H1 (cell line): ENCODE data around the gene TERC. TPM values are rescaled to one million over a fixed set of nuclear protein-coding genes. Genes with fewer than 3 reads are reported as not detected.

Source experiments
- CTCF ChIA-PET: fragments of 300-600 bp; sonication (Branson Sonifier 250); formaldehyde crosslinking; loops from one replicate; lab custom pipeline; 2021; ENCODE audit not compliant: partially characterized antibody; lab: Charles Lee
- POLR2A ChIA-PET: fragments of 300-600 bp; sonication (Branson Sonifier 250); formaldehyde crosslinking; loops from one replicate; lab custom pipeline; 2021; ENCODE audit warnings: inconsistent platforms; ENCODE audit not compliant: partially characterized antibody; lab: Charles Lee
- DNase-seq, 2 experiments: peaks; one replicate each; pipeline versions ENCODE4 v3.0.0 to v3.0.0-alpha.2; 2010 to 2022; ENCODE audit warnings: low spot score in 2 of 2, low read depth in 1 of 2, mixed read lengths in 1 of 2
- FAIRE-seq: peaks from 2 replicates; lab custom pipeline; 2011; peaks lifted over from hg19 to GRCh38; lab: Jason Lieb, UNC
- H2AFZ ChIP-seq: 2 replicates; pipeline ENCODE4 v1.8.1; 2012; ENCODE audit warnings: low read length, inconsistent platforms
- H2AK5ac ChIP-seq: 2 replicates; pipeline ENCODE4 v1.6.1; 2013; ENCODE audit warnings: low read depth, low read length
- H2BK120ac ChIP-seq: replicated peaks from 2 replicates; pipeline ENCODE3; 2013; ENCODE audit warnings: low read depth, low read length, inconsistent platforms
- H2BK12ac ChIP-seq: 2 replicates; pipeline ENCODE4 v1.6.1; 2013; ENCODE audit warnings: low read depth, low read length
- H2BK15ac ChIP-seq: 2 replicates; pipeline ENCODE4 v1.6.1; 2013; ENCODE audit warnings: low read length
- H2BK20ac ChIP-seq: 2 replicates; pipeline ENCODE4 v1.6.1; 2013; ENCODE audit warnings: low read length
- H2BK5ac ChIP-seq: 2 replicates; pipeline ENCODE4 v1.6.1; 2013; ENCODE audit warnings: low read depth, low read length
- H3K14ac ChIP-seq: 2 replicates; pipeline ENCODE4 v1.6.1; 2013; ENCODE audit warnings: inconsistent platforms; ENCODE audit not compliant: insufficient read length
- H3K18ac ChIP-seq: 2 replicates; pipeline ENCODE4 v1.6.1; 2013; ENCODE audit warnings: low read length; ENCODE audit errors: extremely low read depth
- H3K23ac ChIP-seq: 2 replicates; pipeline ENCODE4 v1.6.1; 2013; ENCODE audit warnings: inconsistent platforms; ENCODE audit not compliant: insufficient read length
- H3K23me2 ChIP-seq: 2 replicates; pipeline ENCODE4 v1.6.1; 2013; ENCODE audit warnings: low read depth, low read length
- H3K27ac ChIP-seq: 2 replicates; pipeline ENCODE4 v1.6.1; 2011; ENCODE audit warnings: low read depth, low read length, inconsistent platforms
- H3K27me3 ChIP-seq, 4 experiments: replicated peaks in 1 of 4; 1 replicate in 1 of 4; 2 replicates in 3 of 4; pipeline versions ENCODE4 v1.6.1 to v1.8.1; 2011 to 2013; ENCODE audit warnings: low read length in 3 of 4, mild to moderate bottlenecking in 3 of 4, inconsistent platforms in 2 of 4, mixed read lengths in 2 of 4, moderate library complexity in 1 of 4; ENCODE audit not compliant: control insufficient read depth in 3 of 4, insufficient read depth in 3 of 4; ENCODE audit errors: extremely low read depth in 1 of 4
- H3K36me3 ChIP-seq, 4 experiments: 2 replicates each; pipeline versions ENCODE4 v1.6.1 to v1.8.1; 2011 to 2013; ENCODE audit warnings: mild to moderate bottlenecking in 4 of 4, low read length in 3 of 4, moderate library complexity in 2 of 4, control low read depth in 1 of 4, inconsistent platforms in 1 of 4; ENCODE audit not compliant: insufficient read depth in 4 of 4, control insufficient read depth in 2 of 4
- H3K4ac ChIP-seq: replicated peaks from 2 replicates; pipeline ENCODE3; 2013; ENCODE audit warnings: low read length, low read depth, mixed read lengths, inconsistent platforms; ENCODE audit not compliant: insufficient read length
- H3K4me1 ChIP-seq, 4 experiments: replicated peaks in 1 of 4; 1 replicate in 1 of 4; 2 replicates in 3 of 4; pipeline versions ENCODE4 v1.6.1 to v1.8.1; 2011 to 2013; ENCODE audit warnings: low read length in 3 of 4, inconsistent platforms in 2 of 4, mixed read lengths in 1 of 4; ENCODE audit not compliant: insufficient read depth in 4 of 4, control insufficient read depth in 3 of 4
- H3K4me2 ChIP-seq, 2 experiments: 2 replicates each; pipeline versions ENCODE4 v1.6.1 to v1.8.1; 2011 to 2013; ENCODE audit warnings: low read depth in 2 of 2, low read length in 2 of 2, control low read depth in 1 of 2, inconsistent platforms in 1 of 2, mild to moderate bottlenecking in 1 of 2; ENCODE audit not compliant: insufficient read depth in 1 of 2
- H3K4me3 ChIP-seq, 4 experiments: fragments of 200-600, 300-600 bp in 1 of 4; sonication (generic), shearing (Covaris generic), sonication (Bioruptor Twin) in 1 of 4; 2 replicates each; pipeline versions ENCODE4 v1.5.1 to v1.8.1; 2011 to 2016; ENCODE audit warnings: low read length in 4 of 4, low read depth in 3 of 4, control low read depth in 2 of 4, inconsistent platforms in 2 of 4, mild to moderate bottlenecking in 2 of 4, mixed read lengths in 1 of 4, moderate library complexity in 1 of 4; ENCODE audit not compliant: insufficient read depth in 2 of 4; ENCODE audit errors: extremely low read depth in 1 of 4
- H3K56ac ChIP-seq: replicated peaks from 2 replicates; pipeline ENCODE3; 2013; ENCODE audit warnings: low read depth, mild to moderate bottlenecking, mixed read lengths, low read length, inconsistent platforms; ENCODE audit not compliant: insufficient read length
- H3K79me1 ChIP-seq: 2 replicates; pipeline ENCODE4 v1.6.1; 2013; ENCODE audit warnings: low read depth, low read length, control low read depth
- H3K79me2 ChIP-seq, 2 experiments: 2 replicates each; pipeline versions ENCODE4 v1.6.1 to v1.8.1; 2012 to 2013; ENCODE audit warnings: low read length in 2 of 2, mild to moderate bottlenecking in 2 of 2, inconsistent platforms in 1 of 2; ENCODE audit not compliant: insufficient read depth in 2 of 2, control insufficient read depth in 1 of 2
- H3K9ac ChIP-seq, 4 experiments: replicated peaks in 1 of 4; 1 replicate in 1 of 4; 2 replicates in 3 of 4; pipeline versions ENCODE4 v1.6.1 to v1.8.1; 2011 to 2013; ENCODE audit warnings: low read depth in 3 of 4, low read length in 3 of 4, control low read depth in 2 of 4, mild to moderate bottlenecking in 2 of 4, moderate library complexity in 2 of 4, inconsistent platforms in 1 of 4; ENCODE audit errors: extremely low read depth in 1 of 4
- H3K9me3 ChIP-seq, 2 experiments: 2 replicates each; pipeline versions ENCODE4 v1.6.1 to v1.8.1; 2012 to 2013; ENCODE audit warnings: mild to moderate bottlenecking in 2 of 2, moderate library complexity in 2 of 2, control low read depth in 1 of 2, inconsistent platforms in 1 of 2, low read depth in 1 of 2, low read length in 1 of 2, mixed read lengths in 1 of 2; ENCODE audit not compliant: insufficient read depth in 2 of 2
- H4K20me1 ChIP-seq, 2 experiments: replicated peaks in 1 of 2; 2 replicates each; pipeline versions ENCODE3 to v1.8.1; 2011 to 2013; ENCODE audit warnings: inconsistent platforms in 2 of 2, low read length in 2 of 2, mild to moderate bottlenecking in 1 of 2; ENCODE audit not compliant: insufficient read depth in 2 of 2, control insufficient read depth in 1 of 2
- H4K5ac ChIP-seq: 2 replicates; pipeline ENCODE4 v1.6.1; 2013; ENCODE audit warnings: low read length, low read depth, mixed read lengths, inconsistent platforms; ENCODE audit not compliant: insufficient read length
- H4K8ac ChIP-seq: 2 replicates; pipeline ENCODE4 v1.8.0; 2013; ENCODE audit warnings: mild to moderate bottlenecking, moderate library complexity, low read length, inconsistent platforms; ENCODE audit not compliant: insufficient read depth; ENCODE audit errors: extremely low read depth
- H4K91ac ChIP-seq: replicated peaks from 2 replicates; pipeline ENCODE3; 2013; ENCODE audit warnings: low read length, mixed read lengths, inconsistent platforms; ENCODE audit not compliant: insufficient read length
- CBX8 ChIP-seq: fragments of 300-800, 300-1000 bp; sonication (generic); IDR thresholded peaks from 2 replicates; pipeline ENCODE4 v1.7.1; 2016; ENCODE audit warnings: low read depth, low read length, borderline replicate concordance
- FOSL1 ChIP-seq: IDR thresholded peaks from 2 replicates; pipeline ENCODE4 v1.6.1; 2011; ENCODE audit warnings: mild to moderate bottlenecking, low read depth, low read length, moderate library complexity; ENCODE audit not compliant: insufficient read depth
- MAFK ChIP-seq: IDR thresholded peaks from 2 replicates; pipeline ENCODE4 v1.6.1; 2012; ENCODE audit warnings: low read depth, mild to moderate bottlenecking, improper control_type of control experiment, low read length
- POLR2A ChIP-seq, 2 experiments: IDR thresholded peaks; 1 replicate in 1 of 2; 2 replicates in 1 of 2; pipeline ENCODE4 v1.6.1; 2011; ENCODE audit warnings: low read depth in 2 of 2, low read length in 2 of 2, mild to moderate bottlenecking in 2 of 2; ENCODE audit errors: control extremely low read depth in 1 of 2
- SIX5 ChIP-seq: IDR thresholded peaks from 2 replicates; pipeline ENCODE4 v1.6.1; 2011; ENCODE audit warnings: mild to moderate bottlenecking, low read depth, low read length
- SP4 ChIP-seq: IDR thresholded peaks from 2 replicates; pipeline ENCODE4 v1.6.1; 2012; ENCODE audit warnings: low read length, inconsistent platforms
- SRF ChIP-seq: IDR thresholded peaks from 2 replicates; pipeline ENCODE4 v1.6.1; 2011; ENCODE audit warnings: mild to moderate bottlenecking, low read depth, low read length, moderate library complexity
- TAF1 ChIP-seq: IDR thresholded peaks from 2 replicates; pipeline ENCODE4 v1.6.1; 2011; ENCODE audit warnings: mild to moderate bottlenecking, low read depth, low read length
- TAF7 ChIP-seq: optimal IDR thresholded peaks from 2 replicates; pipeline ENCODE3; 2011; ENCODE audit warnings: low read depth, mild to moderate bottlenecking, inconsistent platforms, low read length, moderate library complexity, borderline replicate concordance
- TCF12 ChIP-seq: IDR thresholded peaks from 2 replicates; pipeline ENCODE4 v1.6.1; 2011; ENCODE audit warnings: low read depth, mild to moderate bottlenecking, low read length
- YY1 ChIP-seq: IDR thresholded peaks from 2 replicates; pipeline ENCODE4 v1.6.1; 2011; ENCODE audit warnings: low read depth, mild to moderate bottlenecking, low read length
- WGBS, 2 experiments: shearing (Covaris generic) in 1 of 2; methylation state at CpG; one replicate each; pipeline versions ENCODE4 v1.1.6 to v1.1.7; 2013 to 2015; ENCODE audit warnings: low lambda C conversion rate in 2 of 2, mixed read lengths in 2 of 2, inconsistent platforms in 1 of 2, low coverage in 1 of 2, missing lambda C conversion rate in 1 of 2; ENCODE audit not compliant: insufficient replicate concordance in 2 of 2, insufficient coverage in 1 of 2, insufficient read length in 1 of 2; ENCODE audit errors: extremely low coverage in 1 of 2, missing lambda C conversion rate in 1 of 2; 5-methylcytosine and 5-hydroxymethylcytosine counted together
- long read RNA-seq, 2 experiments: library from RNA in 1 of 2; library from capped mRNA in 1 of 2; stranded (forward); transcript quantifications; one replicate each; pipeline ENCODE4 v2.0.0, GENCODE V29; 2021; ENCODE audit warnings: inconsistent platforms in 1 of 2
- polyA minus RNA-seq, 3 experiments: library from RNA; depleted of rRNA, polyadenylated mRNA; stranded (reverse); fragments of >200 nt; gene quantifications; 1 replicate in 2 of 3; 2 replicates in 1 of 3; pipeline ENCODE4 v1.2.3, GENCODE V29; 2011
- polyA plus RNA-seq, 7 experiments: library from polyadenylated mRNA; depleted of rRNA in 3 of 7; stranded (reverse) in 5 of 7; unstranded in 2 of 7; fragments of >200 nt in 5 of 7; fragments of 200-250 nt in 2 of 7; gene quantifications; 1 replicate in 5 of 7; 2 replicates in 1 of 7; 4 replicates in 1 of 7; pipeline versions ENCODE4 v1.2.1 to v1.2.3, GENCODE V29; 2011 to 2013; ENCODE audit warnings: missing spikeins in 2 of 7, mixed read lengths in 2 of 7
- total RNA-seq: library from RNA; stranded (reverse); fragmentation: NEBNext Ultra II Directional; extraction: Animal tissue kit (Norgen Biotek cat#: 25700); gene quantifications from 2 replicates; pipeline ENCODE4 v1.2.1, GENCODE V29; 2021

The TERC gene
- total RNA-seq, result 14.0 and 17.0 TPM in 2 replicates
- 2.3 and 5.4 TPM in 2 replicates for polyA plus RNA-seq (2011; rRNA removed)
- 1.5 TPM for polyA plus RNA-seq (2011; cell fraction: cytosol; rRNA removed)
- 8.6 TPM for polyA plus RNA-seq (2011; cell fraction: nucleus; rRNA removed)
- 0.50 TPM in 1 of 4 replicates, not detected in the others for polyA plus RNA-seq (2012, experiment 1 of 2)
- polyA plus RNA-seq (2012, experiment 2 of 2), result not detected
- 0.65 TPM for polyA plus RNA-seq (2013, experiment 1 of 2)
- polyA plus RNA-seq (2013, experiment 2 of 2), result 0.87 TPM
- 7.1 and 10.0 TPM in 2 replicates for polyA minus RNA-seq (2011; rRNA and poly(A)+ RNA removed)
- 152 TPM for polyA minus RNA-seq (2011; cell fraction: cytosol; rRNA and poly(A)+ RNA removed)
- 326 TPM for polyA minus RNA-seq (2011; cell fraction: nucleus; rRNA and poly(A)+ RNA removed)
- long read RNA-seq, experiment 1, result 0 reads
- long read RNA-seq, experiment 2, result 0 reads

GRCh38 chr3:169764882-169765612 is at the start of gene TERC:
TSS of gene TERC (minus strand) at chr3:169765060.
- H2AK5ac ChIP-seq, result no peak within 1 kb of the TSS
- POLR2A ChIA-PET, result interaction anchor here (0.9 to 4.7 kb wide), 6 partner anchors 8 to 592 kb away, joined by 3 to 30 read pairs (median 3); partner anchors contain the start of genes LRRC34, LRRIQ4 and MYNN
- no peak within 1 kb of the TSS for H2BK120ac ChIP-seq
- 20% methylated on average over 22 of the region's 42 CpGs; no CpG with 5 or more reads in 1 of the 2 experiments for WGBS, 2 experiments
- H3K14ac ChIP-seq, result no peak within 1 kb of the TSS
- no peak within 1 kb of the TSS for H2BK20ac ChIP-seq
- H4K91ac ChIP-seq, result no peak within 1 kb of the TSS
- H3K27me3 ChIP-seq, result no peaks in the 10 kb centered on the region
- CTCF ChIA-PET, result interaction anchor here (0.6 to 2.6 kb wide), 3 partner anchors 8 to 181 kb away, joined by 3 to 11 read pairs (median 7); partner anchors contain the start of genes LRRC34, LRRIQ4 and MYNN
- no peak within 1 kb of the TSS for H3K23ac ChIP-seq
- no peaks in the 10 kb centered on the region for H4K20me1 ChIP-seq
- FAIRE-seq (peak; percentile 50), DNase-seq (peak; percentile 78 to 82)
- H3K36me3 ChIP-seq, result no peaks in the 10 kb centered on the region
- H2BK5ac ChIP-seq, result peak within 1 kb of the TSS; percentile 82
- H3K9ac ChIP-seq, result peak within 1 kb of the TSS; percentile 76 to 89 (median 86)
- peak within 1 kb of the TSS; percentile 86 for H3K27ac ChIP-seq
- H3K9me3 ChIP-seq, result peaks cover 0 to 3% of the 10 kb centered on the region in 2 experiments; a peak in 1 of 4 replicates
- H3K4ac ChIP-seq, result no peak within 1 kb of the TSS
- H2BK15ac ChIP-seq, result no peak within 1 kb of the TSS
- peak within 1 kb of the TSS; percentile 31 for H4K5ac ChIP-seq
- peaks cover 0 to 2% (median 0%) of the 10 kb centered on the region in 4 experiments; a peak in 3 of 7 replicates for H3K4me1 ChIP-seq
- no peaks in the 10 kb centered on the region for H3K79me2 ChIP-seq
- peak within 1 kb of the TSS; percentile 71; the same call in 1 of the 2 replicates for H2BK12ac ChIP-seq
- peaks cover 4% of the 10 kb centered on the region; the same call in 1 of the 2 replicates for H3K23me2 ChIP-seq
- peak within 1 kb of the TSS; percentile 93; the same call in 1 of the 2 replicates for H4K8ac ChIP-seq
- peak within 1 kb of the TSS; percentile 33 for H3K56ac ChIP-seq
- peak within 1 kb of the TSS; percentile 81 for H3K18ac ChIP-seq
- no peaks in the 10 kb centered on the region for H3K79me1 ChIP-seq
- no peak within 1 kb of the TSS for H2AFZ ChIP-seq
- H3K4me3 ChIP-seq, result peak within 1 kb of the TSS; percentile 65 to 83 (median 79)
- H3K4me2 ChIP-seq, result peak within 1 kb of the TSS; percentile 69 to 94
- TF ChIP-seq CBX8 (no peak), POLR2A (IDR thresholded peaks at IDR 0.05; ENCODE audit: control extremely low read depth in 1 of 2, low read depth in 2 of 2, low read length in 2 of 2) (peak; percentile 97 to 99), TAF7 (peak; percentile 92), MAFK (no peak), YY1 (peak; percentile 87), SP4 (peak; percentile 76), FOSL1 (no peak), TAF1 (peak; percentile 89), SRF (0 out of 2 replicates have a peak, but pooled peaks have one; percentile 15), SIX5 (no peak), TCF12 (no peak)
